Measurements from ENCODE around the gene STAMBPL1.

The STAMBPL1 gene

DNA sequence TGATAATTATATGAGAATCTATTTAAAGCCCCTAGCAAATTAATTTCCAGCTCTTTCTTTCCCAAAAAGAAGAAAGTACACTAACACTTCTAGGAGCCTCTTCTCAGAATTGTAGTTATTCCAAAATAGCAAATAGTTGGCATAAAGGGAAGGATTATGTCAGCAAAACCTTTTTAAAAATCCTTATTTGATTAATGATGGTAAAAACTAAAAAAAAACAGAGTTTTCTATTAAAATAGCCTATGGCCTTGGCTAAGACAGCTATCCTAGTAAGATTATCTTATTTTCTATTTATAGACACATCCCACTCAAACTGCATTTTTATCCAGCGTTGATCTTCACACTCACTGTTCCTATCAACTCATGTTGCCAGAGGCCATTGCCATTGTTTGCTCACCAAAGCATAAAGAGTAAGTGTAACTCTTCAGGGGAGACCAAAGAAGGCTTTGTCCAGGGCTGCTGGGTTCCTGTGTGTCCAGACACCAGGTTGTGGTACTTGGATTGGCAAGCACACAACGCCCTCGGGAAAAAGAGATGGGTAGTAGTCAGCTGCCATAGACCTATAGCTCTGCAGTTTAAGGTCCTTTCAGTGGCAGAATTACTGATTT is 41.0 kb downstream of the STAMBPL1 start:
- Histone ChIP-seq H4K20me1 (ENCODE audit: insufficient read depth, low read length, poor library complexity, severe bottlenecking) (no peaks in the 10 kb centered on the region), H3K9me3 (ENCODE audit: insufficient read depth, low read depth, low read length) (no peaks in the 10 kb centered on the region), H3K27me3 (ENCODE audit: insufficient read depth, low read length, poor library complexity, severe bottlenecking) (no peaks in the 10 kb centered on the region), H3K4me1 (ENCODE audit: insufficient read depth, low read length, poor library complexity, severe bottlenecking) (no peaks in the 10 kb centered on the region), H2AFZ (ENCODE audit: low read length) (no peak overlapping the region), H3K79me2 (ENCODE audit: insufficient read depth, low read length) (no peaks in the 10 kb centered on the region), H3K4me2 (ENCODE audit: low read depth, low read length, poor library complexity, severe bottlenecking) (no peak overlapping the region), H3K36me3 (ENCODE audit: insufficient read depth, low read length) (peaks cover 61% of the 10 kb centered on the region), H3F3A (ENCODE audit: low read depth) (no peaks in the 10 kb centered on the region), H3K9me2 (replicated peaks; ENCODE audit: low read depth, low read length) (no peaks in the 10 kb centered on the region), H3K9ac (ENCODE audit: low read depth, low read length, poor library complexity, severe bottlenecking) (no peak overlapping the region), H3K4me3 (ENCODE audit: low read length, poor library complexity, severe bottlenecking) (no peak overlapping the region)
- TF ChIP-seq EZH2phosphoT487 (IDR thresholded peaks at IDR 0.05; ENCODE audit: borderline replicate concordance) (no peak), CTCF (conservative IDR thresholded peaks at IDR 0.05; ENCODE audit: low read length) (no peak)

GRCh38 chr10:88922041-88922440 is 42.0 kb downstream of the STAMBPL1 start:
- H3K27me3 ChIP-seq (ENCODE audit: insufficient read depth, low read length, poor library complexity, severe bottlenecking), result no peaks in the 10 kb centered on the region
- no peak overlapping the region for H3K9ac ChIP-seq (ENCODE audit: low read depth, low read length, poor library complexity, severe bottlenecking)
- H3K9me2 ChIP-seq (replicated peaks; ENCODE audit: low read depth, low read length), result no peaks in the 10 kb centered on the region
- no peak overlapping the region for H3K4me3 ChIP-seq (ENCODE audit: low read length, poor library complexity, severe bottlenecking)
- no peaks in the 10 kb centered on the region for H4K20me1 ChIP-seq (ENCODE audit: insufficient read depth, low read length, poor library complexity, severe bottlenecking)
- no peaks in the 10 kb centered on the region for H3F3A ChIP-seq (ENCODE audit: low read depth)
- H3K4me2 ChIP-seq (ENCODE audit: low read depth, low read length, poor library complexity, severe bottlenecking), result no peak overlapping the region
- H3K79me2 ChIP-seq (ENCODE audit: insufficient read depth, low read length), result no peaks in the 10 kb centered on the region
- H3K36me3 ChIP-seq (ENCODE audit: insufficient read depth, low read length), result peaks cover 63% of the 10 kb centered on the region
- no peaks in the 10 kb centered on the region for H3K4me1 ChIP-seq (ENCODE audit: insufficient read depth, low read length, poor library complexity, severe bottlenecking)
- H3K9me3 ChIP-seq (ENCODE audit: insufficient read depth, low read depth, low read length), result no peaks in the 10 kb centered on the region
- no peak overlapping the region for H2AFZ ChIP-seq (ENCODE audit: low read length)
- no peak for TF ChIP-seq CTCF (conservative IDR thresholded peaks at IDR 0.05; ENCODE audit: low read length)

DNA sequence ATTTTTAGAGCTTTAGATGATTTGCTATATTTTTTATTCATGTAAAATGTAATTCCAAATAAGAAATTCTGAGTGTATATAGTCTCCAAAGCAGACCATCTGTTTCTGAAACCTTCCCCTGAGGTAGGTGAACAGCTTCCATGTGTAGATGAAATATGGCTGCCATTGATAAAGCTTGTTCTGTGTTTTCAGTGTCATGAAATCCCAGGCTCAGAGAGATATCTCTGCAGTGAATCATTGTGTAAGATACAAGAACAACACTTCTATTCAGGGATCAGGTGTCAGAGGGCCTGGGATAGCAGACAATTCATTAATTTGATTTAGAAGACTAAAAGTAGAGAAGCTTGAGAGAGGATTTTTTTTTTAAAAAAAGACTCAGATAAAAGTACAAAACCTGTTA is 43.5 kb downstream of the STAMBPL1 start:
- Histone ChIP-seq H3K36me3 (ENCODE audit: insufficient read depth, low read length) (peaks cover 61% of the 10 kb centered on the region), H3K4me3 (ENCODE audit: low read length, poor library complexity, severe bottlenecking) (no peak overlapping the region), H3K79me2 (ENCODE audit: insufficient read depth, low read length) (no peaks in the 10 kb centered on the region), H3K27me3 (ENCODE audit: insufficient read depth, low read length, poor library complexity, severe bottlenecking) (no peaks in the 10 kb centered on the region), H3K9me3 (ENCODE audit: insufficient read depth, low read depth, low read length) (no peaks in the 10 kb centered on the region), H3F3A (ENCODE audit: low read depth) (no peaks in the 10 kb centered on the region), H3K4me1 (ENCODE audit: insufficient read depth, low read length, poor library complexity, severe bottlenecking) (no peaks in the 10 kb centered on the region), H3K9me2 (replicated peaks; ENCODE audit: low read depth, low read length) (no peaks in the 10 kb centered on the region), H4K20me1 (ENCODE audit: insufficient read depth, low read length, poor library complexity, severe bottlenecking) (no peaks in the 10 kb centered on the region), H3K4me2 (ENCODE audit: low read depth, low read length, poor library complexity, severe bottlenecking) (no peak overlapping the region), H3K9ac (ENCODE audit: low read depth, low read length, poor library complexity, severe bottlenecking) (no peak overlapping the region), H2AFZ (ENCODE audit: low read length) (no peak overlapping the region)
- TF ChIP-seq EZH2phosphoT487 (IDR thresholded peaks at IDR 0.05; ENCODE audit: borderline replicate concordance) (no peak), CTCF (conservative IDR thresholded peaks at IDR 0.05; ENCODE audit: low read length) (no peak)
